CD4-positive, alpha-beta memory T cell (primary cell): ENCODE results near the gene PGM3. TPM values are rescaled to one million over a fixed set of nuclear protein-coding genes. Genes with fewer than 3 reads are reported as not detected.
A peak's percentile ranks its signal among the peaks of the same experiment; 100 is the strongest.

Experiments used
- CTCF ChIA-PET: fragments of 350-600 bp; sonication (Branson Sonifier 250); formaldehyde crosslinking; loops from one replicate; lab custom pipeline; 2021; ENCODE audit warnings: inconsistent platforms; ENCODE audit not compliant: partially characterized antibody; lab: Charles Lee
- POLR2A ChIA-PET: fragments of 350-600 bp; sonication (Branson Sonifier 250); formaldehyde crosslinking; loops from one replicate; lab custom pipeline; 2021; ENCODE audit not compliant: partially characterized antibody; lab: Charles Lee
- DNase-seq, 5 donors: peaks; one replicate each; pipeline versions ENCODE4 v3.0.0 to v3.0.0-alpha.2; 2020 to 2022; ENCODE audit warnings: mixed read lengths in 1 of 5
- H3K27ac ChIP-seq: one replicate; pipeline ENCODE4 v1.7.0; 2013; ENCODE audit warnings: low read depth, low read length
- H3K27me3 ChIP-seq: 2 replicates; pipeline ENCODE4 v1.7.0; 2013; ENCODE audit warnings: mild to moderate bottlenecking, low read length, moderate library complexity; ENCODE audit not compliant: insufficient read depth
- H3K36me3 ChIP-seq: 2 replicates; pipeline ENCODE4 v1.7.0; 2013; ENCODE audit warnings: mild to moderate bottlenecking, low read length, moderate library complexity; ENCODE audit not compliant: insufficient read depth
- H3K4me1 ChIP-seq: 2 replicates; pipeline ENCODE4 v1.7.0; 2013; ENCODE audit warnings: mild to moderate bottlenecking, low read length, moderate library complexity; ENCODE audit not compliant: insufficient read depth
- H3K4me3 ChIP-seq, 2 donors: one replicate each; pipeline ENCODE4 v1.7.0; 2013; ENCODE audit warnings: low read length in 2 of 2, mild to moderate bottlenecking in 1 of 2
- H3K9me3 ChIP-seq, 2 donors: one replicate each; pipeline ENCODE4 v1.7.0; 2013; ENCODE audit warnings: low read length in 2 of 2, control low read depth in 1 of 2; ENCODE audit not compliant: control insufficient read depth in 1 of 2
- H3K27ac Mint-ChIP-seq, 7 donors: one replicate each; pipeline ENCODE4 v1.8.0; 2020 to 2021; ENCODE audit warnings: mixed read lengths in 7 of 7, mild to moderate bottlenecking in 6 of 7, inconsistent platforms in 3 of 7, moderate library complexity in 3 of 7
- H3K27me3 Mint-ChIP-seq, 2 donors: one replicate each; pipeline ENCODE4 v1.8.0; 2020 to 2021; ENCODE audit warnings: mixed read lengths in 2 of 2
- H3K36me3 Mint-ChIP-seq, 2 donors: one replicate each; pipeline ENCODE4 v1.8.0; 2020 to 2021; ENCODE audit warnings: mixed read lengths in 2 of 2, inconsistent platforms in 1 of 2, mild to moderate bottlenecking in 1 of 2
- H3K4me1 Mint-ChIP-seq, 4 donors: one replicate each; pipeline ENCODE4 v1.8.0; 2020 to 2021; ENCODE audit warnings: mixed read lengths in 4 of 4, mild to moderate bottlenecking in 1 of 4
- H3K4me3 Mint-ChIP-seq, 8 donors: one replicate each; pipeline ENCODE4 v1.8.0; 2020 to 2021; ENCODE audit warnings: mixed read lengths in 8 of 8, mild to moderate bottlenecking in 7 of 8, moderate library complexity in 6 of 8, inconsistent platforms in 3 of 8
- H3K9me3 Mint-ChIP-seq, 8 donors: one replicate each; pipeline ENCODE4 v1.8.0; 2020 to 2021; ENCODE audit warnings: mixed read lengths in 8 of 8, mild to moderate bottlenecking in 5 of 8, inconsistent platforms in 3 of 8, moderate library complexity in 1 of 8
- intact Hi-C: fragments of 100-400 bp; cut with micrococcal nuclease; formaldehyde crosslinking; loops from one replicate; pipeline ENCODE4 v1.15.1; 2023
- polyA plus RNA-seq, 2 donors: library from polyadenylated mRNA; unstranded; fragments of 300-500 nt; fragmentation: Illumina TruSeq; gene quantifications; one replicate each; pipeline ENCODE4 v1.2.3, GENCODE V29; 2021
- total RNA-seq, 2 experiments: library from RNA; stranded (reverse); gene quantifications; one replicate each; pipeline ENCODE4 v1.2.3, GENCODE V29; 2021

PGM3 gene
- total and polyA plus RNA-seq, 4 experiments from 2014 or later, result 2.3 to 39.9 (median 22.1) TPM

DNA sequence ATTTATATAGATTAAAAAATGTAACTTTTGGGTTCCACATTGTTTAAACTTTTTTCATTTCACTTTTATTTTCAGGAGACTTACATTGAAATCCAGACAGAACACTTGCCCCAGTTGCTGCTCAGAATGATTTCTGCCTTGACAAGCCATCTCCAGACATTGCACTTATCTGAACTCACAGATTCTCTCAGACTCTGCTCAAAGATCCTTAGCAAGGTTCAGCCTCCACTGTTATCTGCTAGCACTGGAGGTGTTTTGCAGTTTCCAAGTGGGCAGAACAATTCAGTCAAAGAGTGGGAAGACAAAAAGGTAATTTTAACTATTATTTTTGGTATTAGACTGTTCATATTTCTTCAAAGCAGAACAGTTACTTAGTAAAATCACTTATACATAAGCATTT is 67.6 kb downstream of the PGM3 start:
- ChIA-PET POLR2A (no interaction called here), CTCF (no interaction called here)
- no peak overlapping the region for H3K4me3 ChIP-seq
- Mint-ChIP-seq H3K27me3 (no peaks in the 10 kb centered on the region), H3K4me3 (no peak overlapping the region), H3K27ac (no peak overlapping the region), H3K36me3 (peaks cover 51 to 78% of the 10 kb centered on the region in 2 donors), H3K9me3 (no peaks in the 10 kb centered on the region), H3K4me1 (no peaks in the 10 kb centered on the region)
- H3K4me1 ChIP-seq, result no peaks in the 10 kb centered on the region
- peaks cover 36% of the 10 kb centered on the region for H3K36me3 ChIP-seq
- H3K9me3 ChIP-seq, result no peaks in the 10 kb centered on the region
- intact Hi-C loops, result no loop called here
- no peak overlapping the region for H3K27ac ChIP-seq
- no peak for DNase-seq
- H3K27me3 ChIP-seq, result no peaks in the 10 kb centered on the region

GRCh38 chr6:83124553-83124952 is 68.5 kb downstream of the PGM3 start:
- H3K4me3 Mint-ChIP-seq, result no peak overlapping the region
- Histone ChIP-seq H3K27ac (no peak overlapping the region), H3K27me3 (no peaks in the 10 kb centered on the region), H3K9me3 (no peaks in the 10 kb centered on the region), H3K4me1 (no peaks in the 10 kb centered on the region), H3K4me3 (no peak overlapping the region), H3K36me3 (peaks cover 33% of the 10 kb centered on the region)
- peaks cover 47 to 73% of the 10 kb centered on the region in 2 donors for H3K36me3 Mint-ChIP-seq
- ChIA-PET POLR2A (no interaction called here), CTCF (no interaction called here)
- H3K27me3 Mint-ChIP-seq, result no peaks in the 10 kb centered on the region
- H3K9me3 Mint-ChIP-seq, result no peaks in the 10 kb centered on the region
- DNase-seq, result no peak
- H3K4me1 Mint-ChIP-seq, result no peaks in the 10 kb centered on the region
- H3K27ac Mint-ChIP-seq, result peak overlapping the region in 1 of 7 donors; percentile 35
- intact Hi-C loops, result no loop called here

- Histone ChIP-seq H3K4me1 (no peaks in the 10 kb centered on the region), H3K9me3 (no peaks in the 10 kb centered on the region), H3K36me3 (peaks cover 15% of the 10 kb centered on the region), H3K27ac (no peak overlapping the region), H3K4me3 (no peak overlapping the region), H3K27me3 (no peaks in the 10 kb centered on the region)
- H3K9me3 Mint-ChIP-seq, result no peaks in the 10 kb centered on the region
- H3K4me1 Mint-ChIP-seq, result no peaks in the 10 kb centered on the region
- no peak overlapping the region for H3K27ac Mint-ChIP-seq
- H3K4me3 Mint-ChIP-seq, result no peak overlapping the region
- no peaks in the 10 kb centered on the region for H3K27me3 Mint-ChIP-seq
- CTCF ChIA-PET, result interaction anchor here (1.6 to 2.3 kb wide), 3 partner anchors 53 to 95 kb away, joined by 3 to 9 read pairs (median 9); partner anchors contain the start of genes DOP1A and UBE3D
- intact Hi-C loops, result no loop called here
- H3K36me3 Mint-ChIP-seq, result peaks cover 28 to 42% of the 10 kb centered on the region in 2 donors
- POLR2A ChIA-PET, result no interaction called here
- no peak for DNase-seq
Observed at GRCh38 chr6:83119742-83120300, 73.2 kb downstream of the PGM3 start.

DNA sequence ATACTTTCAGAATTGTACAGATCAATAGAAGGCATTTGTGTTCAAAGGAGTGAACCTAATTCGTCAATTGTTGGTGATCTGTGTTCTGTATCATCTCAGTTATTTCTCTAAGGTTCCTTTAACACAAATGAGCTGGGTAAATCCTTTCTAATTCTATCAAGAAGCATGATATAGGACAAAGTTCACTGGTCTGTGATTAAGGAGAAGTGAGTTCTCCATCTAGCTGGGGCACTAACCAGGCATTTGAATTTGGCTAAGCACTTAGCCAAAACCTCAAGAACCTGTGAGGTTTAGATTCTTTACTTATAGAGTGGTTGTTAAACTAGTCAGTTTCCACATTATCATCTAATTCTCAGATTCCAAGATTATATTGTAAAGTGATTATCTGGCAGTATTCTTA is 75.3 kb downstream of the PGM3 start:
- no peak overlapping the region for H3K27ac Mint-ChIP-seq

More for the DNA sequence above, 75.3 kb downstream of the PGM3 start:
- CTCF ChIA-PET, result interaction anchor here (1.2 to 1.7 kb wide), 2 partner anchors 50 to 51 kb away, joined by 4 read pairs; partner anchors contain the start of gene DOP1A
- Histone ChIP-seq H3K9me3 (no peaks in the 10 kb centered on the region), H3K4me1 (no peaks in the 10 kb centered on the region), H3K36me3 (peaks cover 9% of the 10 kb centered on the region), H3K27ac (no peak overlapping the region), H3K4me3 (no peak overlapping the region), H3K27me3 (no peaks in the 10 kb centered on the region)
- Mint-ChIP-seq H3K4me3 (no peak overlapping the region), H3K4me1 (no peaks in the 10 kb centered on the region), H3K36me3 (peaks cover 24 to 29% of the 10 kb centered on the region in 2 donors), H3K27me3 (no peaks in the 10 kb centered on the region), H3K9me3 (no peaks in the 10 kb centered on the region)
- DNase-seq, result no peak
- POLR2A ChIA-PET, result no interaction called here
- intact Hi-C loops, result no loop called here

Other genes with a start within 250 kb of the PGM3 start
- 1 to 10 TPM; 6.0 to 7.3 TPM for gene UBE3D, start 127.4 kb downstream of the PGM3 start, total RNA-seq
- 1 to 10 TPM; 4.3 to 6.0 TPM for gene UBE3D, start 127.4 kb downstream of the PGM3 start, polyA plus RNA-seq
- 10 to 100 TPM; 32.5 to 36.6 TPM for gene DOP1A, start 125.6 kb downstream of the PGM3 start, total RNA-seq
- 1 to 10 TPM in 1 of 2 donors, under 1 TPM in 1; 0.88 to 5.8 TPM for gene DOP1A, start 125.6 kb downstream of the PGM3 start, polyA plus RNA-seq
- gene RWDD2A, start 92 bp upstream of the PGM3 start, total RNA-seq, result 1 to 10 TPM; 5.0 to 5.2 TPM
- gene RWDD2A, start 92 bp upstream of the PGM3 start, polyA plus RNA-seq, result 1 to 10 TPM; 2.0 to 2.1 TPM
- under 1 TPM; 0.58 to 0.67 TPM for gene ME1, start 237.8 kb upstream of the PGM3 start, total RNA-seq
- gene ME1, start 237.8 kb upstream of the PGM3 start, polyA plus RNA-seq, result under 1 TPM; 0.08 to 0.14 TPM